HG03378 (cell line): ENCODE data around the gene MT1A.

ENCODE experiments used
- ATAC-seq: cut with Tn5 transposase; IDR thresholded peaks from one replicate; pipeline ENCODE4 v1.9.1; 2021; ENCODE audit warnings: mild to moderate bottlenecking, moderate library complexity; ENCODE audit not compliant: unreplicated experiment

MT1A gene

GRCh38 chr16:56637814-56638750, at the start of gene MT1A:
TSS of gene MT1A (plus strand) at chr16:56638666. CDS start at chr16:56638739, 73 bp downstream.
- ATAC-seq = no peak

DNA sequence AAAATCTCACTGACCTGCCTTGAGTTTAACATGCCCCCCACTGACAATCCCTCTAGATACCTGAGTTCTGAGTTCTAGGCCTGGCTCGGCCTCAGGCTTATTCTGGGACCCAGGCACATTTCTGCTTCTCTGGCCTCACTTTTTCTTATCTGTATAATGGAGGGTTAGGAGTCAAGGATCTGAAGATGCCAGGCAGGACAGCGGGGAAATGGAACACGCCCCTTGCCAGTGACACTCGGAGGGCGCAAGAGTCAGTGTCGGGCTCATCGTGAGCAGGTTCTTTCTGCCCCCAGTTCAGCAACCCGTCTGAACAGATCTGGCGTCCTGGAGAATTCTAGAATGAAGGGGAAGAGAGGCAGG, 49.7 kb upstream of the MT1A start:
- ATAC-seq = no peak

- ATAC-seq = no peak
Measured at GRCh38 chr16:56589141-56590039, 49.1 kb upstream of the MT1A start, which contains the start of gene MT3. TSS of gene MT3 (plus strand) at chr16:56589528. CDS start at chr16:56589591, 63 bp downstream.

- ATAC-seq = no peak
Measured at GRCh38 chr16:56591377-56592060, 46.9 kb upstream of the MT1A start.

- ATAC-seq = no peak
Measured at GRCh38 chr16:56593573-56594291, 44.7 kb upstream of the MT1A start.

GRCh38 chr16:56594292-56594619, 44.2 kb upstream of the MT1A start:
- ATAC-seq = no peak

DNA sequence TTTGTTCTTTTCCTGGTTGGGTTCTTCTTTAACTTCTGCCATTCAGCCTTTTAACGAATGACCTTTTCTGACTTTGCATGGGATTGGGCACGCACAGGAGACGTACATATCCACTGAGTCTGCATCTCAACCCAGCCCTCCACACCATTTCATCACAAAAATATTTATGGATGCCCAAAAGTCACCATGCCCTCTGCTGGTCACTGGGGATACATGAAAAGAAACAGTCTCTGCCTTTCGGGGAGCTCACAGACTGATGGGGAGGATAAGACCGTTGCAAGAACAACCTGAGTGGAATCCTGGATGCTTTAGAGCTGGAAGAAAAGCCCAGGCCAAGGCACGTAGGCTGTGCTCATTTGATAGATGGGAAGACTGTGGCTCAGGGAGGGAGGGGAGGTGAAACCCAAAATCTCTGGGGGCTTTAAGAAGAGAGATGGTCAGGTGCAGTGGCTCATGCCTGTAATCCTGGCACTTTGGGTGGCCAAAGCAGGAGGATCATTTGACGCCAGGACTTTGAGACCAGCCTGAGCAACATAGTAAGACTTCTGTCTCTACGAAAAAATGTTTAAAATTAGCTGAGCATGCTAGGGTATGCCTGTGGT, 38.0 kb upstream of the MT1A start:
- no peak for ATAC-seq

DNA sequence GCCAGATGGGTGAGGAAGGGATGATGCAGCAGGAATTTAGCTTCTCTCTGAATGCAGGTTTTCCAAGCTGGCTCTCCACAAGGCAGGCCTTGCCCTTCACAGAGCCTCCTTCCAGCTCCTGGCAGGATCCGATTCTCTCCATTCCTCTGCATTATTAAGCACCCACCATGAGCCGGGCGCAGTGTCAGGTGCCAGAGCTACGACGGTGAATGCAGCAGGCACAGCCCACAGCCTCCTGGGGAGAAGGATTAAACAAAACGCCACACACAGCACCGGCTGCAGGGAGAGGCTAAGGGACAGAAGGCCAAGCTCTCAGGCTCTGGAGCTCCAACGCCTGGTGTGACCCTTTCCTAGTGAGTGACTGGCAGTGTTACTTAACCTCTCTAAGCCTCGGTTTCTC, 37.1 kb upstream of the MT1A start:
- no peak for ATAC-seq

DNA sequence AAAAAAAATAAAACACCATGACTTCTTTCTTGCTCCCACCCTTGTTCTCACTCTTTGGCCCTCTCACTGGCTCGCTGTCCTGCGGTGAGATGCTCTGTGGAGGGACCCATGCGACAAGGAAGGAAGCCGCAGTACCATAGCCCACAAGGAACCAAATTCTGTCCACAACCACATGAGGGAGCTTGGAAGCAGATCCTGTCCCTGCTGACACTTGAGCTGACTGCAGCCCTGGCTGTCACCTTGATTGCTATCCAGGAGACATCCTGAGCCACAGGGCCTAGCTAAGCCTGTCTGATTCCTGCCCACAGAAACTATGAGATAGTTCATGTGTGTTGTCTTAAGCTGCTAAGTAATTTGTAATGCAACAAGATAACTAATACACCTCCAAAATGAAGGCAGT, 34.9 kb upstream of the MT1A start:
- no peak for ATAC-seq

GRCh38 chr16:56604966-56605365, 33.5 kb upstream of the MT1A start:
- ATAC-seq = no peak

- ATAC-seq = no peak
Measured at GRCh38 chr16:56605475-56605874, 33.0 kb upstream of the MT1A start.

DNA sequence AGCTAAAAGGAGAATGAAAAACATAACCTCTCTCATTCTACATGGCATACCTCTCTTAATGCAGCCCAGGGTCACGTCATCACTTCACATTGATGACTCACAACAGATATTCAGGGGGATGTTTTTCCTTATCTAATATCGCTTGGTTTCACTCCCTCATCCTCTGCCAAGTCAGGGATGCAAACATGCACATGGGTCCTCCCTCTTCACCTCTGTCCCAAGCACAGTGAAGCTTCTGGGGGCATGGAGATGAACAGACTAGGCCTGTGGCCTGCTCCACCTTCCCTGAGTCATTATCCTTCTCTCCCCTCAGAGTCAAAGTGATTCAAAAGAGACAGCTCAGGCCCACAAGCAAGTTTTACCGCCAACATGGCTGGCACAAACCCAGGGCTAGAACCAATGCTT, 32.4 kb upstream of the MT1A start:
- ATAC-seq = no peak

DNA sequence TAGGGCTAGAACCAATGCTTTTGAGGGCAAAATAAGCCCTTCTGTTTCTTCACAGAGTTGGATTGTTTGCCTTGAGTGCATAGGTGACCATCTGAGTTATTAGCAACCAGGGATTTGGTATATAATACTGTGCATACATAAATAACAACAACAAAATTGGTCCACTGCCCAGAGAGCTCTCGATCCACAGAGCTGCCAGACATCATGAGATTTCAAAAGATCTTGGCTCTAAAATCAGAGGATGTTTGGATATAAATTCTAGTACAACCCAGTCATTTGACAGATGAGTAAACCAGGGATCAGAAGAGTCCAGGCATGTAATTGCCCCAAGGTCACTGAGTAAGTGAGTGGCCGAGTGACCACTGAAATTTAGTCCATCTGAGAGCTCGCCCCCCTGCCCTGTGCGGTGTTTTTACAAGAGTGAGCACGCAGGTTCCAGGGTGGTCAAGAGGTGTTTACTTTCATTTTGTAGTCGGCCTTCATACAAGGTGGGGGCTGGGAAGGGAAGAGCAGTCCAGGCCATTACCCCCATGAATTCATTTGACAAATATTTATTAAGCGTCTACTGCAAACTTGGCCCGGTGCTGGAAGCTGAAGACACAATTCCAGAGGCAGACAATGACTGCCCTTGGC, 31.9 kb upstream of the MT1A start:
- no peak for ATAC-seq

- no peak for ATAC-seq
Measured at GRCh38 chr16:56607109-56607618, 31.3 kb upstream of the MT1A start.

GRCh38 chr16:56607675-56608042, 30.8 kb upstream of the MT1A start:
- ATAC-seq = no peak

GRCh38 chr16:56608043-56608875, 30.2 kb upstream of the MT1A start, which contains the start of gene MT2A:
TSS of gene MT2A (plus strand) at chr16:56608584. CDS start at chr16:56608656, 72 bp downstream.
- ATAC-seq = peak; percentile 72

GRCh38 chr16:56608876-56609462, 29.5 kb upstream of the MT1A start:
- no peak for ATAC-seq

- ATAC-seq = peak; percentile 48
Measured at GRCh38 chr16:56609463-56609921, 29.0 kb upstream of the MT1A start.
